Fibroblast of lung (primary cell): ENCODE measurements around the gene ZNF691.
"Not testable (repeated sequence)": the region's sequence is repeated elsewhere in the genome, so short reads cannot be mapped to it uniquely, and the experiment has no call there.

ENCODE experiments used
- CTCF ChIP-seq, 2 donors: IDR thresholded peaks in 1 of 2; conservative IDR thresholded peaks in 1 of 2; 1 replicate in 1 of 2; 2 replicates in 1 of 2; pipeline ENCODE4 v1.5.1; 2011 to 2012; ENCODE audit warnings: low read length in 2 of 2, control low read depth in 1 of 2, inconsistent platforms in 1 of 2, low read depth in 1 of 2, mild to moderate bottlenecking in 1 of 2
- EZH2 ChIP-seq: IDR thresholded peaks from 2 replicates; pipeline ENCODE4 v1.5.1; 2012; ENCODE audit warnings: low read length, control low read depth, mild to moderate bottlenecking; ENCODE audit errors: missing control alignments

DNA sequence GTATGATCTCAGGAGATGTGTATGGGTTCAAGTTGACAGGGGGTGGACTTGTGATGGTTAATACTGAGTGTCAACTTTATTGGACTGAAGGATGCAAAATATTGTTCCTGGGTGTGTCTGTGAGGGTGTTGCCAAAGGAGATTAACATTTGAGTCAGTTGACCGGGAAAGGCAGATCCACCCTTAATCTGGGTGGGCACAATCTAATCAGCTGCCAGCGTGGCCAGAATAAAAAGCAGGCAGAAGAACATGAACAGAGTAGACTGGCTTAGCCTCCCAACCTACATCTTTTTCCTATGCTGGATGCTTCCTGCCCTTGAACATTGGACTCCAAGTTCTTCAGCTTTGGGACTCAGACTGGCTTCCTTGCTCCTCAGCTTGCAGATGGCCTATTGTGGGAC is 23.3 kb downstream of the ZNF691 start:
- TF ChIP-seq EZH2; CTCF (conservative IDR thresholded peaks at IDR 0.05 in 1 of 2, IDR thresholded peaks at IDR 0.05 in 1 of 2; ENCODE audit: low read depth in 1 of 2, low read length in 2 of 2): not testable (repeated sequence)
